GM12872 (cell line): ENCODE measurements around the gene NCBP3.

Source experiments
- TF ChIP-seq, protein P1 (sequence below): IDR thresholded peaks from 3 replicates; pipeline ENCODE4 v1.5.1; 2011; ENCODE audit warnings: low read depth, mild to moderate bottlenecking, low read length, moderate library complexity; ENCODE audit not compliant: insufficient read depth

NCBP3 gene

DNA sequence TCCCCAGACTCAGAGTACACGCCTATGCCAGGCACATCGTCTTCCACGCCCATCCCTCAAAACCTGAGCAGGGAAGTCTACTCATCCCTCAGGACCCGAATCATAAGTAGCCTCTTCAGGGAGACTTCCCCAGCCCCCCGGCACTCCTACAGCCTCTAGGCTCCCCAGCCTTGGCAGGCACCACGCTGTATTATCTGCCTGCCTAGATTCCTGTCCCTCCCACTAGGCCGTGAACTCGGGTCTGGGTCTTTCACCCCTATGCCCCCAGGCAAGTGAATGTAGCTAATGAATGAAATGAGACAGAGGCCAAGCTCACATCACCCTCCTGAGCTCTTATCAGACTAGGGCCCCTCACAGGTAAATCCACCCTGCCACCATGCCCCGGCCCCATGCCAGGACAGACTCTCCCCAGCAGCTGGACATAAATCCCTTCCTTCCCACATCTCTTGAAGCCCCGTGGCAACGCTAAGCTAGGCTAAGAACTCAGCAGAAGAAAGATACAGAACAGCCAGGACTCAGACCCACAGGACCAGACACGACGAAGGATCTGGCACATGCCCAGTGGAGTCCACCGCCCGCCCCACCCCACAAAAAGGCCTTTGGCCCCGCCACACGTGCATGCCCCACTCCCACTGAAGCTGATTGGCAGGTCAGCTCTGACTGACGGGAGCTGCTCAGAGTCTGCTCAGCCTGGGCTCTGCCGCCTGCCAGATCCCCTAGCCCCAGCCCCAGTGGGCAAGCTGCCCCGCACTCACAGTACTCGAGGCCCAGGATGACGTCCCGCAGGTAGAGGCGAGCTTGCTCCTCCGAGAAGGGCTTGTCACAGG, 33.8 kb upstream of the NCBP3 start:
- TF ChIP-seq, protein P1, sequence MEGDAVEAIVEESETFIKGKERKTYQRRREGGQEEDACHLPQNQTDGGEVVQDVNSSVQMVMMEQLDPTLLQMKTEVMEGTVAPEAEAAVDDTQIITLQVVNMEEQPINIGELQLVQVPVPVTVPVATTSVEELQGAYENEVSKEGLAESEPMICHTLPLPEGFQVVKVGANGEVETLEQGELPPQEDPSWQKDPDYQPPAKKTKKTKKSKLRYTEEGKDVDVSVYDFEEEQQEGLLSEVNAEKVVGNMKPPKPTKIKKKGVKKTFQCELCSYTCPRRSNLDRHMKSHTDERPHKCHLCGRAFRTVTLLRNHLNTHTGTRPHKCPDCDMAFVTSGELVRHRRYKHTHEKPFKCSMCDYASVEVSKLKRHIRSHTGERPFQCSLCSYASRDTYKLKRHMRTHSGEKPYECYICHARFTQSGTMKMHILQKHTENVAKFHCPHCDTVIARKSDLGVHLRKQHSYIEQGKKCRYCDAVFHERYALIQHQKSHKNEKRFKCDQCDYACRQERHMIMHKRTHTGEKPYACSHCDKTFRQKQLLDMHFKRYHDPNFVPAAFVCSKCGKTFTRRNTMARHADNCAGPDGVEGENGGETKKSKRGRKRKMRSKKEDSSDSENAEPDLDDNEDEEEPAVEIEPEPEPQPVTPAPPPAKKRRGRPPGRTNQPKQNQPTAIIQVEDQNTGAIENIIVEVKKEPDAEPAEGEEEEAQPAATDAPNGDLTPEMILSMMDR: no peak

DNA sequence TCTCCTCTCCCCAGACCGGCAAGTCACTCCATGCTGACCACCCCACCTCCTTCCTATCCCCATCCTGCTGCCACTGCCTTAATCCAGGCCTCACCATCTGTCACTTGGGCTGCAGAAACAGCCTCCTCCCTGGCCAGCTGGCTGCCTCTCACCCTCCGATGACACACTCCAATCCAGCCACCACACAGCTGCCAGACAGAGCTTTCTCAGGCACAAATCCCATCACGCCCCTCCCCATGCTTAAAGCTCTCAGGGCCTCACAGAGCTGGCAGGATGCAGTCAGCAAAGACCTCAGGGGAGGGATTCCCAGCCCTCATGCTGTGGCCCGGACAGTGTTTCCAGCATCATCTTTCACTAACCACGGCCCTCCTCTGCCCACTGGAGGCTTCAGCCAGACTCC, 33.1 kb upstream of the NCBP3 start:
- TF ChIP-seq, protein P1: no peak

DNA sequence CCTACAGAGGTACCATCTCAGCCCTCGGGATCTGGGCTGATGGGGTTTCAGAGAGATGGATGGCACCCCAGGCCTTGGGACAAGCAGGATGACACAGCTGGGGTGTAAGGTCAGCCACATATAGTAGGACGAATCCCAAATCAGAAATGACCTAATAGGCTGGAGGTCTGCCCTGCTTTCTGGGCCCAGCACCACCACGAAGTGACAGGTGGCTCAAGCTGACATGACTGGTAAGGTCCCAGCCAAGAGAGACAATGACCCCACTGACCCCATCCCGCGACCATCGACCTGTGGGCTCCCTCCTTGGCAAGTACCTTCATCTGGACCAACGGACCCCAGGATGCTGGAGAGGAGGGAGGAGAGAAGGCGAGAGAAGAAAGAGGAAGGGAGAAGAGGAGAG, 31.2 kb upstream of the NCBP3 start:
- TF ChIP-seq, protein P1: no peak

DNA sequence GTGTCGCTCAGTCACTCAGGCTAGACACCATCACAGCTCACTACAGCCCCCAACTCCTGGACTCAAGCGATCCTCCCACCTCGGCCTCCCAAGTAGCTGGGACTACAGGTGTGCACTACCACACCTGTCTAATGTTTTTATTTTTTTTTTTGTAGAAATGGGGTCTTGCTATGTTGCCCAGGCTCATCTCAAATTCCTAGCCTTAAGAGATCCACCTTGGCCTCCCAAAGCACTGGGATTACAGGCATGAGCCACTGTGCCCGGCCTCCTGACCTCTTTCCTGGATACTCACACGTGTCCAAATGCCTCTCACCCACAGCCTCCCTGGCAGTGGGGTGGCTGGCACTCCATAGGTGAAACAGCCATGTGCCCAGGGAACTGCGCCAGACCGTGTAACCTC, 29.3 kb upstream of the NCBP3 start:
- TF ChIP-seq, protein P1: no peak

DNA sequence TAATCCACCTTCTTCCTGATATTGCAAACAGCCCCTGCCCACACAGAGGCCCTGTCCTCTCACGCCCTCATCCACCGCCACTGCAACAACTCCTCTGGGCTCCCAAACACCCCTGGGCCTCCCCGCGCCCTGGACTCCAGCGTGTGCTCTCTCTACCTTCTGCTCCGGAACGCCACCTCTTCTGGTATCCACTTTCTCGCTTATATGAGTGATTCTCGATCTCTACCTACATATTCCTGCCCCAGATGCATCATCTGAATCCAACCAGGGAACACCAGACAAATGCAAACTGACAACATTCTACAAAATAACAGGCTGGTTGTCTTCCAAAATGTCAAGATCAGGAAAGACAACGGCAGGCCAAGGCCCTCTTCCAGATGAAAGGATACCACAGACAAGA, 27.8 kb upstream of the NCBP3 start:
- TF ChIP-seq, protein P1: no peak

DNA sequence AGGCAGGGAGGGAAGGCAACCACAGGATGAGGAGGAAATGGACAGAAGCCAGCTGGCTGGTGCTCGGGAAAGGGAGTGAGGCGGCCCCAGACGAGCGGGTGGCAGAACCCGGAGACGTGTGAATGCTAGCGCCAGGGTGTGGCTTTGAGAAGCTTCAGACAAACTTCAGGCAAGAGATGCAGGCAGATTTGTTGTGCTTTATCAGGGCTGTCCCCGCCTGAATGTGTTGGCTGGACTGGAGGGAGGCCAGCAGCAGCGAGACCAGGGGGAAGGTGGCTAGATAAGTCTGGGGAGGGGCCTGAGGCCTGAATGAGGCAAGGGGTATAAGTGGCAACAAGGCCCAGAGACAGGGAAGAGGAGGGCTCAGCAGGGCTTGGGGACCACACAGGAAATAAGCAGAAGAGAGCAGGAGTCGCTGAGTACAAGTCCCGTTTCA, 24.8 kb upstream of the NCBP3 start:
- TF ChIP-seq, protein P1: no peak

DNA sequence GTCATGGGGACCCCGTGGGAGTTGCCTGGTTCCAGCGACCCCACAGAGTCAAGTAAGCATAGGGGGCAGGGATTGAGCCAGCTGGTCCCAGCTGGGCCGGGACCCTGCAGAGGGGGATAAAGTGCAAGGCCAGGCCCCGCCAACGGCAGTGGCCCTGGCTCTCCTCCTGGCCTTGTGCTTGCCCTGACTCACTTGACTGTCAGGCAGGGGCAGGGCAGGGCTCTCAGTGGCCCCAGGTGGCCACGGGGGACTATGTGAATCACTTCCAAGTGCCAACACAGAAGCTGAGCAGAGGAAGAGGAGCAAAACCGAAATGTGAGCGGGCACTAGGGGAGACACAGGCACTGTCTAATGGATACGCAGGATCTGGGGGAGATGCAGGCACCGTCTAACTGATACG, 21.6 kb upstream of the NCBP3 start:
- TF ChIP-seq, protein P1: no peak
